ENCODE results near the gene HEXIM2.

DNA sequence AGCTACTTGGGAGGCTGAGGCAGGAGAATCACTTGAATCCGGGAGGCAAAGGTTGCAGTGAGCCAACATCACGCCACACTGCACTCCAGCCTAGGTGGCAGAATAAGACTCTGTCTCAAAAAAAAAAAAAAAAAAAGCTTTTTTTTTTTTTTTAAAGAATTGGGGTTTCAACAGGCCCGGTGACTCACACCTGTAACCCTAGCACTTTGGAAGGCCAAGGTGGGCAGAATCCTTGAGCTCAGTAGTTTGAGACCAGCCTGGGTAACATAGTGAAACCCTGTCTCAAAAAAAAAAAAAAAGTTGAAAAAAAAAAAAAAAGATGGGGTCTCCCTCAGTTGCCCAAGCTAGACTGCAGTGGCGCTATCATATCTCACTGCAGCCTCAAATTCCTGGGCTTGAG is 6.6 kb upstream of the HEXIM2 start:
- TF ChIP-seq, protein P1, sequence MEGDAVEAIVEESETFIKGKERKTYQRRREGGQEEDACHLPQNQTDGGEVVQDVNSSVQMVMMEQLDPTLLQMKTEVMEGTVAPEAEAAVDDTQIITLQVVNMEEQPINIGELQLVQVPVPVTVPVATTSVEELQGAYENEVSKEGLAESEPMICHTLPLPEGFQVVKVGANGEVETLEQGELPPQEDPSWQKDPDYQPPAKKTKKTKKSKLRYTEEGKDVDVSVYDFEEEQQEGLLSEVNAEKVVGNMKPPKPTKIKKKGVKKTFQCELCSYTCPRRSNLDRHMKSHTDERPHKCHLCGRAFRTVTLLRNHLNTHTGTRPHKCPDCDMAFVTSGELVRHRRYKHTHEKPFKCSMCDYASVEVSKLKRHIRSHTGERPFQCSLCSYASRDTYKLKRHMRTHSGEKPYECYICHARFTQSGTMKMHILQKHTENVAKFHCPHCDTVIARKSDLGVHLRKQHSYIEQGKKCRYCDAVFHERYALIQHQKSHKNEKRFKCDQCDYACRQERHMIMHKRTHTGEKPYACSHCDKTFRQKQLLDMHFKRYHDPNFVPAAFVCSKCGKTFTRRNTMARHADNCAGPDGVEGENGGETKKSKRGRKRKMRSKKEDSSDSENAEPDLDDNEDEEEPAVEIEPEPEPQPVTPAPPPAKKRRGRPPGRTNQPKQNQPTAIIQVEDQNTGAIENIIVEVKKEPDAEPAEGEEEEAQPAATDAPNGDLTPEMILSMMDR (IDR thresholded peaks at IDR 0.05): no peak
- TF ChIP-seq POLR2A (IDR thresholded peaks at IDR 0.05): no peak
- TF ChIP-seq EP300 (IDR thresholded peaks at IDR 0.05): no peak
- TF ChIP-seq POLR2AphosphoS5 (IDR thresholded peaks at IDR 0.05): no peak
